ENCODE measurements around the gene MBL2. TPM values are rescaled to one million over a fixed set of nuclear protein-coding genes. Genes with fewer than 3 reads are reported as not detected.

The MBL2 gene
- total RNA-seq, 1 experiment from 2014 or later = not detected

DNA sequence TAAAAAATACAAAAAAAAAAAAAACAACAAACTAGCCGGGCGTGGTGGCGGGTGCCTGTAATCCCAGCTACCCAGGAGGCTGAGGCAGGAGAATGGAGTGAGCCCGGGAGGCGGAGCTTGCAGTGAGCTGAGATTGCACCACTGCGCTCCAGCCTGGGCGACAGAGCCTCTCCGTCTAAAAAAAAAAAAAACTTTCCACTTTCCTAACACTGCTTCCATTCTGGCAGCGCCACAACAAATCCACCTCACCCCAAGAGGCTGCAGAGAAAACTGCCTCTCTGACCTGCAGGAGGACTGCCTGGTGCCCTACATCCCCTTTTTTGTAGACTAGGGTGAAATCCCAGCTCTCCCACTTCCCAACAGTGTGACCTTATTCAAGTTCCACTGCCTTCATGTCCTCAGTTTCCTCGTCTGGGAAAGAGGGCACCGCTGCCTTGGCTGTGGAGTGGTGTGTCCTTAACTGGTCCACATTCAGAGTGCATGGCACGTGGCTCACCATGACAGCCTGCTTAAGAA lies 2.6 kb upstream of the MBL2 start:
- ChIA-PET POLR2A (ENCODE audit: unreplicated experiment) (no interaction called here), CTCF (no interaction called here)
- Histone ChIP-seq H3K79me2 (ENCODE audit: low read depth) (no peaks in the 10 kb centered on the region), H3K36me3 (ENCODE audit: low read depth) (no peaks in the 10 kb centered on the region), H3K4me1 (replicated peaks; ENCODE audit: insufficient read depth) (peaks cover 17% of the 10 kb centered on the region), H3K9me2 (ENCODE audit: insufficient read depth) (no peaks in the 10 kb centered on the region), H3K27me3 (ENCODE audit: insufficient read depth, low read depth) (no peaks in the 10 kb centered on the region), H4K20me1 (ENCODE audit: insufficient read depth) (no peaks in the 10 kb centered on the region), H3F3A (ENCODE audit: insufficient read depth, low read depth) (no peaks in the 10 kb centered on the region), H2AFZ (no peak overlapping the region), H3K9me3 (ENCODE audit: insufficient read depth, low read depth) (no peaks in the 10 kb centered on the region), H3K4me3 (no peak overlapping the region), H3K4me2 (no peak overlapping the region), H3K27ac (no peak overlapping the region)
- BruUV-seq (replicated peaks) = no TSS peak
- TF ChIP-seq, protein P1, sequence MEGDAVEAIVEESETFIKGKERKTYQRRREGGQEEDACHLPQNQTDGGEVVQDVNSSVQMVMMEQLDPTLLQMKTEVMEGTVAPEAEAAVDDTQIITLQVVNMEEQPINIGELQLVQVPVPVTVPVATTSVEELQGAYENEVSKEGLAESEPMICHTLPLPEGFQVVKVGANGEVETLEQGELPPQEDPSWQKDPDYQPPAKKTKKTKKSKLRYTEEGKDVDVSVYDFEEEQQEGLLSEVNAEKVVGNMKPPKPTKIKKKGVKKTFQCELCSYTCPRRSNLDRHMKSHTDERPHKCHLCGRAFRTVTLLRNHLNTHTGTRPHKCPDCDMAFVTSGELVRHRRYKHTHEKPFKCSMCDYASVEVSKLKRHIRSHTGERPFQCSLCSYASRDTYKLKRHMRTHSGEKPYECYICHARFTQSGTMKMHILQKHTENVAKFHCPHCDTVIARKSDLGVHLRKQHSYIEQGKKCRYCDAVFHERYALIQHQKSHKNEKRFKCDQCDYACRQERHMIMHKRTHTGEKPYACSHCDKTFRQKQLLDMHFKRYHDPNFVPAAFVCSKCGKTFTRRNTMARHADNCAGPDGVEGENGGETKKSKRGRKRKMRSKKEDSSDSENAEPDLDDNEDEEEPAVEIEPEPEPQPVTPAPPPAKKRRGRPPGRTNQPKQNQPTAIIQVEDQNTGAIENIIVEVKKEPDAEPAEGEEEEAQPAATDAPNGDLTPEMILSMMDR (conservative IDR thresholded peaks at IDR 0.05) = no peak
- TF ChIP-seq EZH2 (IDR thresholded peaks at IDR 0.05; ENCODE audit: low read depth) = no peak
- intact Hi-C loops (cut with micrococcal nuclease; ENCODE audit: unreplicated experiment) = no loop called here
- no peak for DNase-seq

GRCh38 chr10:52774600-52775106 lies 2.1 kb upstream of the MBL2 start:
- POLR2A ChIA-PET (ENCODE audit: unreplicated experiment) = no interaction called here
- peaks cover 17% of the 10 kb centered on the region for H3K4me1 ChIP-seq (replicated peaks; ENCODE audit: insufficient read depth)
- H3K79me2 ChIP-seq (ENCODE audit: low read depth) = no peaks in the 10 kb centered on the region
- no peaks in the 10 kb centered on the region for H3K9me3 ChIP-seq (ENCODE audit: insufficient read depth, low read depth)
- H3K4me2 ChIP-seq = no peak overlapping the region
- no peaks in the 10 kb centered on the region for H4K20me1 ChIP-seq (ENCODE audit: insufficient read depth)
- H3K9me2 ChIP-seq (ENCODE audit: insufficient read depth) = no peaks in the 10 kb centered on the region
- H2AFZ ChIP-seq = no peak overlapping the region
- TF ChIP-seq, protein P1 (conservative IDR thresholded peaks at IDR 0.05) = no peak
- no peak for TF ChIP-seq EZH2 (IDR thresholded peaks at IDR 0.05; ENCODE audit: low read depth)
- no peak overlapping the region for H3K27ac ChIP-seq
- no TSS peak for BruUV-seq (replicated peaks)
- intact Hi-C loops (cut with micrococcal nuclease; ENCODE audit: unreplicated experiment) = no loop called here
- DNase-seq = no peak
- H3F3A ChIP-seq (ENCODE audit: insufficient read depth, low read depth) = no peaks in the 10 kb centered on the region
- H3K27me3 ChIP-seq (ENCODE audit: insufficient read depth, low read depth) = no peaks in the 10 kb centered on the region
- H3K36me3 ChIP-seq (ENCODE audit: low read depth) = no peaks in the 10 kb centered on the region
- H3K4me3 ChIP-seq = no peak overlapping the region
- CTCF ChIA-PET = no interaction called here

GRCh38 chr10:52774182-52774581 lies 1.6 kb upstream of the MBL2 start:
- H3K36me3 ChIP-seq (ENCODE audit: low read depth) = no peaks in the 10 kb centered on the region
- no peaks in the 10 kb centered on the region for H3K79me2 ChIP-seq (ENCODE audit: low read depth)
- H3K9me3 ChIP-seq (ENCODE audit: insufficient read depth, low read depth) = no peaks in the 10 kb centered on the region
- H3K27ac ChIP-seq = no peak overlapping the region
- H3K4me1 ChIP-seq (replicated peaks; ENCODE audit: insufficient read depth) = peaks cover 17% of the 10 kb centered on the region
- intact Hi-C loops (cut with micrococcal nuclease; ENCODE audit: unreplicated experiment) = no loop called here
- POLR2A ChIA-PET (ENCODE audit: unreplicated experiment) = no interaction called here
- no peak for TF ChIP-seq EZH2 (IDR thresholded peaks at IDR 0.05; ENCODE audit: low read depth)
- TF ChIP-seq, protein P1 (conservative IDR thresholded peaks at IDR 0.05) = no peak
- DNase-seq = no peak
- CTCF ChIA-PET = no interaction called here
- no peaks in the 10 kb centered on the region for H3K9me2 ChIP-seq (ENCODE audit: insufficient read depth)
- no peak overlapping the region for H3K4me3 ChIP-seq
- no peaks in the 10 kb centered on the region for H4K20me1 ChIP-seq (ENCODE audit: insufficient read depth)
- H3K27me3 ChIP-seq (ENCODE audit: insufficient read depth, low read depth) = no peaks in the 10 kb centered on the region
- H3F3A ChIP-seq (ENCODE audit: insufficient read depth, low read depth) = no peaks in the 10 kb centered on the region
- BruUV-seq (replicated peaks) = no TSS peak
- H2AFZ ChIP-seq = no peak overlapping the region
- no peak overlapping the region for H3K4me2 ChIP-seq
